Measurements from ENCODE around the gene TSC22D2. TPM values are rescaled to one million over a fixed set of nuclear protein-coding genes. Genes with fewer than 3 reads are reported as not detected.

The TSC22D2 gene
- total RNA-seq, 1 experiment from 2014 or later = 49.7 TPM

DNA sequence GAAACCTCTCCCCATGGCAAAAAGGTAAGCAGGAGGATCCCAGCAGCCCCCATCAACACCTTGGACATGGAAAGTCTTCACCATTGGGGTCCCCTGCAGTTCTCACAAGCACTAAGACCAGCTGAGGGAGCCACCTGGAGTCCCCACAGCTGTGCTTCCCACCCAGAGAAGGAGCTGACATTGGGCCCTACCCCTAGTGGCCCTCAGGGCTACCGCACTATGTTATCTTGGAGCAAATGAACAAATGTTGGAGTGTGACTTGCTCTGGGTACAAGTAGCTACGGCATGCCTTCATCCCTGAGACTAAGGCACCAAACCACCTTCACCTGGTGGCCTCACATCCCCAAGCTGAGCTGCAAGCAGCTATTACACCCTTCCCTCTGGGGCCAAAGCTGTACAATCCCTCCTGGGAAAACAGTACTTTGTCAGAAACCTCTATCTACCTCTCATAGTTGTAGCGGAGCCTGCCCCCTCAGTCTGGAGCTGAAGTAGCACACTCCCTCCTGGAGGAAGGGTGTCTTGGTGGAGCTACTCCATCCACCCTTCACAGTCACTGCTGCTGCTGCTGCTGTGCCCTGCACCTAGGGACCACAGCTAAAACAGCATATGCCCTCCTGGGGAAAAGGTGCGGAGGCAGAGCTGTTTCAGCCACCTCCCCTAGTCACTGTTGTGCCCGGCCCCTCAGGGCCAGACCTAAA, 95.5 kb downstream of the TSC22D2 start:
- H3K27me3 Mint-ChIP-seq (ENCODE audit: unreplicated experiment) = no peaks in the 10 kb centered on the region
- peaks cover 10% of the 10 kb centered on the region for H3K9me3 Mint-ChIP-seq (ENCODE audit: low read depth, unreplicated experiment)
- no peaks in the 10 kb centered on the region for H3K4me1 Mint-ChIP-seq (ENCODE audit: low read depth, unreplicated experiment)
- DNase-seq = no peak
- no TSS peak for BruUV-seq (replicated peaks)
- no peak overlapping the region for H3K27ac Mint-ChIP-seq (ENCODE audit: unreplicated experiment)
- TF ChIP-seq, protein P1, sequence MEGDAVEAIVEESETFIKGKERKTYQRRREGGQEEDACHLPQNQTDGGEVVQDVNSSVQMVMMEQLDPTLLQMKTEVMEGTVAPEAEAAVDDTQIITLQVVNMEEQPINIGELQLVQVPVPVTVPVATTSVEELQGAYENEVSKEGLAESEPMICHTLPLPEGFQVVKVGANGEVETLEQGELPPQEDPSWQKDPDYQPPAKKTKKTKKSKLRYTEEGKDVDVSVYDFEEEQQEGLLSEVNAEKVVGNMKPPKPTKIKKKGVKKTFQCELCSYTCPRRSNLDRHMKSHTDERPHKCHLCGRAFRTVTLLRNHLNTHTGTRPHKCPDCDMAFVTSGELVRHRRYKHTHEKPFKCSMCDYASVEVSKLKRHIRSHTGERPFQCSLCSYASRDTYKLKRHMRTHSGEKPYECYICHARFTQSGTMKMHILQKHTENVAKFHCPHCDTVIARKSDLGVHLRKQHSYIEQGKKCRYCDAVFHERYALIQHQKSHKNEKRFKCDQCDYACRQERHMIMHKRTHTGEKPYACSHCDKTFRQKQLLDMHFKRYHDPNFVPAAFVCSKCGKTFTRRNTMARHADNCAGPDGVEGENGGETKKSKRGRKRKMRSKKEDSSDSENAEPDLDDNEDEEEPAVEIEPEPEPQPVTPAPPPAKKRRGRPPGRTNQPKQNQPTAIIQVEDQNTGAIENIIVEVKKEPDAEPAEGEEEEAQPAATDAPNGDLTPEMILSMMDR (IDR thresholded peaks at IDR 0.05; ENCODE audit: unreplicated experiment) = no peak
- CTCF ChIA-PET = interaction anchor here (0.7 to 1.7 kb wide), 4 partner anchors 8 to 119 kb away, joined by 3 to 7 read pairs (median 4); no protein-coding TSS in a partner anchor
- no peaks in the 10 kb centered on the region for H3K36me3 Mint-ChIP-seq (ENCODE audit: insufficient read depth, unreplicated experiment)
- H3K4me3 Mint-ChIP-seq (ENCODE audit: low read depth, unreplicated experiment) = no peak overlapping the region
- intact Hi-C loops (cut with micrococcal nuclease; ENCODE audit: unreplicated experiment) = no loop called here

DNA sequence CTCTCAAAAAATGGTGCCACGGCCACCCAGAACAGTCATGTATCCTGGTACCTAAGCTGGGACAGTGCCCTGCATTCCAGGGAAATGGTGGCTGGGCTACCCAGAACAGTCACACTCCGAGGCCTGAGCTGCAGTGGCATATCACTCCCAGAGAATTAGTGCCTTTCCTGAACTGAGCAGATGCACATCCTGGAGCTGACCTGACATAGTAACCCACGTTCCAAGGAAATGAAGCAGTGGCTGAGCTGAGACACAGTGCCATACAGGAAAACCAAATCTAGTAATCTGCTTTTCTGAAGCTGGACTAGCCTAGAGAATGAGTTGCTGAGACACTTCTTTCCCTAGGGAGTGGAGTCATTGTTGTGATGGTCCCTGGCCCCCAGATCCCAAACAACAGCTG, 96.4 kb downstream of the TSC22D2 start:
- TF ChIP-seq, protein P1 (IDR thresholded peaks at IDR 0.05; ENCODE audit: unreplicated experiment) = no peak
- Mint-ChIP-seq H3K27ac (ENCODE audit: unreplicated experiment) (no peak overlapping the region), H3K27me3 (ENCODE audit: unreplicated experiment) (no peaks in the 10 kb centered on the region), H3K4me3 (ENCODE audit: low read depth, unreplicated experiment) (no peak overlapping the region), H3K36me3 (ENCODE audit: insufficient read depth, unreplicated experiment) (no peaks in the 10 kb centered on the region), H3K9me3 (ENCODE audit: low read depth, unreplicated experiment) (peaks cover 8% of the 10 kb centered on the region), H3K4me1 (ENCODE audit: low read depth, unreplicated experiment) (no peaks in the 10 kb centered on the region)
- CTCF ChIA-PET = interaction anchor here (1.5 to 1.7 kb wide), 2 partner anchors 9 to 95 kb away, joined by 4 to 7 read pairs; no protein-coding TSS in a partner anchor
- intact Hi-C loops (cut with micrococcal nuclease; ENCODE audit: unreplicated experiment) = no loop called here
- no peak for DNase-seq
- no TSS peak for BruUV-seq (replicated peaks)

DNA sequence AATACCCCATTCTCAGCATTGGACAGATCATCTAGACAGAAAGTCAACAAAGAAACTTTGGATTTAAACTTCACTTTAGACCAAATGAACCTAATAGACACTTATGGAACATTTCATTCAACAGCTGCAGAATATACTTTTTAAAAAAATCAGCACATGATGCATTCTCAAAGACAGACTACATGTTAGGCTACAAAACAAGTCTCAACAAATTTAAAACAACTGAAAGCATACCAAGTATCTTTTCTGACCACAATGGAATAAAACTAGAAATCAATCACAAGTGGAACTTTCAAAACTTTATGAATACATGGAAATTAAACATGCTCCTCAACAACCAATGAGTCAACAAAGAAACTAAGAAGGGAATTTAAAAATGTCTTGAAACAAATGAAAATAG, 100.3 kb downstream of the TSC22D2 start:
- Mint-ChIP-seq H3K36me3 (ENCODE audit: insufficient read depth, unreplicated experiment) (no peaks in the 10 kb centered on the region), H3K9me3 (ENCODE audit: low read depth, unreplicated experiment) (no peaks in the 10 kb centered on the region), H3K27me3 (ENCODE audit: unreplicated experiment) (no peaks in the 10 kb centered on the region), H3K27ac (ENCODE audit: unreplicated experiment) (no peak overlapping the region), H3K4me3 (ENCODE audit: low read depth, unreplicated experiment) (no peak overlapping the region), H3K4me1 (ENCODE audit: low read depth, unreplicated experiment) (no peaks in the 10 kb centered on the region)
- intact Hi-C loops (cut with micrococcal nuclease; ENCODE audit: unreplicated experiment) = no loop called here
- no peak for DNase-seq
- no TSS peak for BruUV-seq (replicated peaks)
- TF ChIP-seq, protein P1 (IDR thresholded peaks at IDR 0.05; ENCODE audit: unreplicated experiment) = no peak
- CTCF ChIA-PET = no interaction called here

DNA sequence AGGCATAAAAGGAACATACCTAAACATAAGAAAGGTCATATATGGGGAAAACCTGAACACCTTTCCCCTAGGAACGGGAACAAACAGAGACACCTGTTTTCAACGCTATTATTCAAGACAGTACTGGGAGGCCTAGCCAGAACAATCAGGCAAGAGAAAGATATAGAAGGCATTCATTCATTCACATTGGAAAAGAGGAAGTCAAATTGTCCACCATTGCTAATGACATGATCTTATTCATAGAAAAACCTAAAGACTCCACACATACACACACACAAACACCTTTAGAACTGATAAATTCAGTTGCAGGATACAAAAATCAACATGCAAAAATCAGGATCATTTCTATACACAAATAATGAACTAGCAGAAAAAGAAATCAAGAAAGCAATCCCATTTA, 101.7 kb downstream of the TSC22D2 start:
- no peak overlapping the region for H3K4me3 Mint-ChIP-seq (ENCODE audit: low read depth, unreplicated experiment)
- CTCF ChIA-PET = no interaction called here
- H3K27me3 Mint-ChIP-seq (ENCODE audit: unreplicated experiment) = no peaks in the 10 kb centered on the region
- no peaks in the 10 kb centered on the region for H3K36me3 Mint-ChIP-seq (ENCODE audit: insufficient read depth, unreplicated experiment)
- DNase-seq = no peak
- TF ChIP-seq, protein P1 (IDR thresholded peaks at IDR 0.05; ENCODE audit: unreplicated experiment) = no peak
- intact Hi-C loops (cut with micrococcal nuclease; ENCODE audit: unreplicated experiment) = no loop called here
- H3K9me3 Mint-ChIP-seq (ENCODE audit: low read depth, unreplicated experiment) = no peaks in the 10 kb centered on the region
- H3K4me1 Mint-ChIP-seq (ENCODE audit: low read depth, unreplicated experiment) = no peaks in the 10 kb centered on the region
- H3K27ac Mint-ChIP-seq (ENCODE audit: unreplicated experiment) = no peak overlapping the region
- no TSS peak for BruUV-seq (replicated peaks)

All from Calu3 (cell line).